DMS153 treated with DMSO at 0.1 percent for 48 hours (cell line): ENCODE data around the gene NELFA.
"Not testable (repeated sequence)": the region's sequence is repeated elsewhere in the genome, so short reads cannot be mapped to it uniquely, and the experiment has no call there.

Source experiments
- DNase-seq: peaks from one replicate; lab custom pipeline; 2025; ENCODE audit not compliant: unreplicated experiment; lab: John Stamatoyannopoulos, UW

Gene NELFA

DNA sequence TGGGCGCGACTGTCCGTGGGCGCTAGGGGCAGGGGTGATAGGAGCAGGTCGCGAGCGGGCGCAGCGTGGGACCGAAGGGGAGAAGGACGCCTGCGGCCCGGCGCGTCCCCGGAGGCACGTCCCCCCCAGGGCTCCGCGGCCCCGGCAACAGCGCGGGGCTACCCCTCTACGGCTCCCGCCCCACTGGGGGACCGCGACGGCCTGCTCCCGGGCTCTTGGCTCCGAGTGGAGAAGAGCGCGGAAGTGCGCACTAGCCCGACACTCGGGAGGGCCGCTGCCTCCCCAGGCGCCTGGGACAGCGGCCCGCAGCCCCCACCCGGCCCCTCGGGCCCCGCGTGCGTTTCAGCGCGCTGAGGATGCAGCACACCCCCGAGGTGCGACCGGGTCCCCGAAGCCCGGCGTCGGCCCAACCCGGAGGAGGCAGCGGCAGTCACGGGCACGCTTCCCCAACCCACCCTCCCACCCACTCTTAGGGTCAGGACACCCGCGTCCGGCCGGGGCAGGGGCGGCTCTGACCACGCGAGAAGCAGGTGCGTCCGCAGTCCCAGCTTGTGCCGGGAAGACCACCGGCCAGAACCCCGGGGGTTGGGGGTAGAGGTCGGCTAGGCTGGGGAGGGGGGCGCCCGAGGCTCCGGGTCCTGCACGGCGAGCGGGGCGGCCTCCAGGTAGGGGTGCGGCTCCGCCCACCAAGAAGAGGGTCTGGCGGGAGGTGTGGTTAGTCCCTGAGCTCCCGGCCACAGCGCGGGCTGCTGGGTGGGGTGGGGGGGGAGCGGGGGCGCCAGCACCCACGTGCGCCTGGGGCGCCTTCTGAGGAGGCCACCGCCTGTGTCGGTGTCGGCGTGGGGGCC, 31.8 kb upstream of the NELFA start:
- DNase-seq, result no peak

GRCh38 chr4:2036866-2037265, 28.1 kb upstream of the NELFA start:
- DNase-seq, result no peak

DNA sequence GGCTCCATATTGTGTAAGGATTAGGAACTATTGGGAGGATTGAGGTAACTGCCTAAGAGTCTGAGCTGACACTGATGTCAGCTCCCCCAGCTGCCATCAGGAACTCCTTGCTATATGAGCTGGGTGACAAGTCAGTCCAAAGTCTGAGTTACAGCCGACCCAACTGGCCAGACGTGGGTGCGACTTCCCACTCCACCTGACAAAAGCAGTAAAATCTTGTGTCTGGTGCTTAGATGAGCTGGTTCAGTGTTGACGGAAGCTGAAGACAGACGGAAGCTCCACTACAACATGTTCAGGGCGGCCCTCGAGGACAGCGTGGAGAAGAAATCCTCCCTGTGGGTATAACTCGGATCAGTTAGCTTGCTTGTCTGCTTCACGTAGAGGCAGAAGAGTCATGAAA, 27.6 kb upstream of the NELFA start:
- no peak for DNase-seq

DNA sequence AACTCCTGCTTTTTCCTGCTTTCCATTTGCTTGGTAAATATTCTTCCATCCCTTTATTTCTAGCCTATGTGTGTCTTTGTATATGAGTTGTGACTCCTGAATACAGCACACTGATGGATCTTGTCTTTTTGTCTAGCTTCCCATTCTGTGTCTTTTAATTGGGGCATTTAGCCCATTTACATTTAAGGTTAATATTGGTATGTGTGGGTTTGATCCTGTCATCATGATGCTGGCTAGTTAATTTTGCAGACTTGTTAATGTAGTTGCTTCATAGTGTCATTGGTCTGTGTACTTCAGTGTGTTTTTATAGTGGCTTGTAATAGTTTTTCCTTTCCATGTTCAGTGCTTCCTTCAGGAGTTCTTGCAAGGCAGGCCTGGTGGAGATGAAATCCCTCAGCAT, 22.4 kb upstream of the NELFA start:
- DNase-seq, result not testable (repeated sequence)

GRCh38 chr4:2027120-2027519, 18.3 kb upstream of the NELFA start:
- DNase-seq, result not testable (repeated sequence)

GRCh38 chr4:2025817-2026216, 17.0 kb upstream of the NELFA start:
- no peak for DNase-seq

- no peak for DNase-seq
These were observed 15.9 kb upstream of the NELFA start for GRCh38 chr4:2024683-2025082.

- DNase-seq, result not testable (repeated sequence)
These were observed 12.7 kb upstream of the NELFA start for GRCh38 chr4:2021358-2022018.

- DNase-seq, result no peak
These were observed 6.2 kb upstream of the NELFA start for GRCh38 chr4:2015008-2015407.

DNA sequence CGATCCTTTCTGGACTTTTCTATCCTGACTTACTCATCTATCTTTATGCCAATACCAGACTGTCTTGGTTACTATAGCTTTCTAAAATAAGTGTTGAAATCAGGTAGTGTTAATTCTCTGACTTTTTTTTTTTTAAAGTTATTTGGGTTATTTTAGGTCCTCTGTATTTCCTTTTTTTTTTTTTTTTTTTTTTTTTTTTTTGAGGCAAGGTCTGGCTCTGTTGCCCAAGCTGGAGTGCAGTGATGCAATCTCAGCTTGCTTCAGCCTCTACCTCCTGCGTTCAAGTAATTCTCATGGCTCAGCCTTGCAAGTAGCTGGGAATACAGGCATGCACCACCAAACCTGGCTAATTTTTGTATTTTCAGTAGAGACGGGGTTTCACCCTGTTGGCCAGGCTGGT, 2.8 kb upstream of the NELFA start:
- DNase-seq, result no peak

DNA sequence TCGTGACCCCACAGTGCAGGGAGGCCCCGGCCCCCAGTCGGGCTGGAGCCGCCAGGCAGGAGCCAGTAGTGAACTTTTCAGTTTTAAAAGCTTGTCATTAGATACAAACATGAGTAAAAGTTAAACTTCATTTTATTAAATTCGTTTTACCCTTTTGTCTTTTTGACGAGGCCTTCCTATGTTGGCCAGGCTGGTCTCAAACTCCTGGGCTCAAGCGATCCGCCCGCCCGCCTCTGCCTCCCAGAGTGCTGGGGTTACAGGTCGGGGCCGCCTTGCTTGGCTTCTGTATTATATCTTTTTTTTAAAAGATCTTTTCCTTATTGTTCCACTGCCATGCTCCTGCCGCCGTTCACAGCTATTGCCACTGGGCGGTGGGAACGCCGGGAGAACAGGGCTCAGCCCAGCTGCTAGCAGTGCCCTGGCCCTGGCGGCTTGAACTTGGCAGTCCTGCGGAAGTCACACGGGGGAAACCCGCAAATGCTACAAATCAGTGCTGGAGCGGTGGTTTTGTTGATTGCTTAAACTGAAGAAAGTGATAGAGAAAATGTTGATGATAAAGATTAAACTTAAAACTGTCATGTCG, 968 bp upstream of the NELFA start:
- DNase-seq, result peak; percentile 13

- DNase-seq, result no peak
These were observed 178 bp downstream of the NELFA start for GRCh38 chr4:2008671-2008920.

DNA sequence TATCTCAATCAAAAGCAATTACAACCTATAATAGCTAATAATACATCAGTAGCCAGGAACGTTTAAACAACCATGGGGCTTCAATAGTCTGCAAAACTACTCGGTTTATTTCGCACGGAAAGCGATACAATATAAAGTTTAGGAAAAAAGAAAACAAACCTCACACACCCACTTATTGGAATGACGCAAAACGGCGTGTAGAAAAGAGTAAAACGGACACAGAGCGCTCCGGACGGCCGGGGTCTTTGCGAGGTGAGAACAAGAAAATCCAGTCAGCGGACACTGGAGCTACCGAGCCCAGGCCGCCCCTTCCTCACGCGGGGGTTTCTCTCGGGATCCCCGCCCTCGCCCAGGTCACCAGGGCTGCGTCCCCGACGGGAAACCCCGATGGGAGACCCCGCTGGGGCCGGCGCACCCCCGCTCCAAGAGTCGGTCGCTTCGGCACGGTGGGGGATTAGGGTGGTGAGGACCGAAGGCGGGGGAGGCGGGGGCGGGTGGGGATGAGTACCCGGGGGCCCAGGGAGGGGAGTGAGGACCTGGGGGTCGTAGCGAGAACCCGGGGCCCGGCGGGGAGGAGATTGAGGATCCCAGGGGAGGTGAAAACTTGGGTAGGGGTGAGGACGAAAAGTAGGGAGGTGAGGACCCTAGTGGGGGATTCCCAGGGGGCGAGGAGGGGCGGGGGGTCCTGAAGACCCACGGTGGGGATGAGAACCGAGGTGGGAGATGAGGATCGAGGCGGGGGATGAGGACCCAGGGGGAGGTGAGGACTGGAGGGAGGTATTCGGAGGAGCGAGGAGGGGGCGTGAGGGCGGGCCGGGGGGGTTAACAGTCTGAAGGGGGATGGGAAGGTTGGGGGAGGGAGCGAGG, 737 bp downstream of the NELFA start:
- DNase-seq, result no peak

- DNase-seq, result no peak
These were observed 1.7 kb downstream of the NELFA start for GRCh38 chr4:2006956-2007653.

DNA sequence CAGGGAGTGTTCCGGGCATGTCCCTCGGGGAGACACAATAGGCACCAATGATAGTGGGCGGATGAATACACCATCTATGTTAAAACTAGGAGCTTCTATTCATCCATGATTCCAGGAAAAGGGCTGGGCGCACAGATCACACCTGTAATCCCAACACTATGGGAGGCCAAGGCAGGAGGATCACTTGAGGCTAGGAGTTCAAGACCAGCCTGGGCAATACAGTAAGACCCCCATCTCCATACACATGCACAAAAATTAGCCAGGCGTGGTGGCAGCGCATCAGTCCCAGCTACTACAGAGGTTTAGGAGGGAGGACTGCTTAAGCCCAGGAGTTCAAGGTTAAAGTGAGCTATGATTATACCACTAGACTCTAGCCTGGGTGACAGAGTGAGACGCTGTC, 2.4 kb downstream of the NELFA start:
- no peak for DNase-seq

DNA sequence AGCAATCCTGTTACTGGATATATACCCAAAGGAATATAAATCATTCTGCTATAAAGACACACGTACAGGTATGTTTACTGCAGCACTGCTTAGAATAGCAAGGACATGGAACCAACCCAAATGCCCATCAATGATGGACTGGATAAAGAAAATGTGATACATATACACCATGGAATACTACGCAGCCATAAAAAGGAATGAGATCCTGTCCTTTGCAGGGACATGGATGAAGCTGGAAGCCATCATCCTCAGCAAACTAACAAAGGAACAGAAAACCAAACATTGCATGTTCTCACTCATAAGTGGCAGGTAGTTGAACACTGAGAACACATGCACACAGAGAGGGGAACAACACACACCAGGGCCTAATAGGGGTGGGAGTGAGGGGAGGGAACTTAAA, 5.4 kb downstream of the NELFA start:
- not testable (repeated sequence) for DNase-seq

DNA sequence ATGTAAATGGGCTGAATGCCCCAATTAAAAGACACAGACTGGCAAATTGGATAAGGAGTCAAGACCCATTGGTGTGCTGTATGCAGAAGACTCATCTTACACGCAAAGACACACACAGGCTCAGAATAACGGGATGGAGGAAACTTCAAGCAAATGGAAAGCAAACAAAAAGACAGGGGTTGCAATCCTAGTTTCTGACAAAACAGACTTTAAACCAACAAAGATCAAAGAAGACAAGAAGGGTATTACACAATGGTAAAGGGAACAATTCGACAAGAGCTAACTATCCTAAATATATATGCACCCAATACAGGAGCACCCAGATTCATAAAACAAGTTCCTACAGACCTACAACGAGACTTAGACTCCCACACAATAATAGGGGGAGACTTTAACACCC, 9.5 kb downstream of the NELFA start:
- not testable (repeated sequence) for DNase-seq

DNA sequence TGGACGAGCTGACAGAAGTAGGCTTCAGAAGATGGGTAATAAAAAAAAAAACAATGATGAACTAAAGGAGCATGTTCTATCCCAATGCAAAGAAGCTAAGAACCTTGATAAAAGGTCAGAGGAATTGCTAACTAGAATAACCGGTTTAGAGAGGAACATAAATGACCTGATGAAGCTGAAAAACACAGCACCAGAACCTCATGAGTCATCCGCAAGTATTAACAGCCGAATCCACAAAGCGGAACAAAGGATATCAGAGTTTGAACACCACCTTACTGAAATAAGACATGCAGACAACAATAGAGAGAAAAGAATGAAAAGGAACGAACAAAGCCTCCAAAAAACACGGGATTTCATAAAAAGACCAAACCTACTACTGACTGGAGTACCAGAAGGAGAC, 10.5 kb downstream of the NELFA start:
- DNase-seq, result no peak

DNA sequence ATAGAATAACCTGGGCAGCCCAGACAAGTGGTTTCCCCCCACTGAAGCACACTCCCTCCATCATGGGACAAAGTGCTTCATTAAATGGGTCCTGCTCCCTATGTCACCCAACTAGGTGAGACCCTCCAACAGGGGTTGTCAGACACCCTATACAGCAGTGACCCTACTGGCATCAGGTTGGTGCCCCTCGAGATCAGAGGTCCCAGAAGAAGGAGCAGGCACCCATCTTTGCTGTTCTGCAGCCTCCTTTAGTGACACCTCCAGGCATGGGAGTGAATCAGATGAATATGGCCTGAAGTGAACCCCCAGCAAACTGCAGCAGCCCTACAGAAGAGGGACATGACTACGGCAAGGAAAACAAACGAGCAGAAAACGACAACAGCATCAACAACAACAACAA, 11.1 kb downstream of the NELFA start:
- DNase-seq, result no peak

- no peak for DNase-seq
These were observed 11.7 kb downstream of the NELFA start for GRCh38 chr4:1996866-1997611.
